ENCODE data around the gene PPP1R15A.

DNA sequence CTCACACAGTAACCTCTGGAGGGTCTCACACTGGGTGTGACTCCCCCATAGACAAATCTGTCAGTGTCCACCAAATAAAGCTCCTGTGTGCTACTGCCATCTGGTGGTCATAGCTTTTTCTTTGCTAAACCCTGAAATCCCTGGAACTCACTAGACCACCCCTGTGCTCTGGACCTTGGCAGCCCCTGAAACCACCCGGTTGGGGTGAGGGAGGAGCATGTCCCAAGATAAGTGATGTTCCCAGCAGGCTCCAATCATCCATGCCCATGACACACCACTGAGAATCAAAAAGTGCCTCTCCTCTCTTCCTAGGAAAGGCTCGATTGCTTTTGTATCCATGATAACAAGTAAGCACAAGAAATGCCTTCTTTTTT is 29.4 kb upstream of the PPP1R15A start:
- TF ChIP-seq, protein P1, sequence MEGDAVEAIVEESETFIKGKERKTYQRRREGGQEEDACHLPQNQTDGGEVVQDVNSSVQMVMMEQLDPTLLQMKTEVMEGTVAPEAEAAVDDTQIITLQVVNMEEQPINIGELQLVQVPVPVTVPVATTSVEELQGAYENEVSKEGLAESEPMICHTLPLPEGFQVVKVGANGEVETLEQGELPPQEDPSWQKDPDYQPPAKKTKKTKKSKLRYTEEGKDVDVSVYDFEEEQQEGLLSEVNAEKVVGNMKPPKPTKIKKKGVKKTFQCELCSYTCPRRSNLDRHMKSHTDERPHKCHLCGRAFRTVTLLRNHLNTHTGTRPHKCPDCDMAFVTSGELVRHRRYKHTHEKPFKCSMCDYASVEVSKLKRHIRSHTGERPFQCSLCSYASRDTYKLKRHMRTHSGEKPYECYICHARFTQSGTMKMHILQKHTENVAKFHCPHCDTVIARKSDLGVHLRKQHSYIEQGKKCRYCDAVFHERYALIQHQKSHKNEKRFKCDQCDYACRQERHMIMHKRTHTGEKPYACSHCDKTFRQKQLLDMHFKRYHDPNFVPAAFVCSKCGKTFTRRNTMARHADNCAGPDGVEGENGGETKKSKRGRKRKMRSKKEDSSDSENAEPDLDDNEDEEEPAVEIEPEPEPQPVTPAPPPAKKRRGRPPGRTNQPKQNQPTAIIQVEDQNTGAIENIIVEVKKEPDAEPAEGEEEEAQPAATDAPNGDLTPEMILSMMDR (IDR thresholded peaks at IDR 0.05) = peak; percentile 79 to 85 (median 82)
- no peak for TF ChIP-seq POLR2A (IDR thresholded peaks at IDR 0.05)
